Sciatic nerve (tissue), 2 donors: ENCODE measurements around the gene FAM9C. TPM values are rescaled to one million over a fixed set of nuclear protein-coding genes. Genes with fewer than 3 reads are reported as not detected.
"Not testable (repeated sequence)": the region's sequence is repeated elsewhere in the genome, so short reads cannot be mapped to it uniquely, and the experiment has no call there.

Experiments
- ATAC-seq: fragments of 200-7000 bp; cut with Tn5 transposase; one replicate; pipeline ENCODE4 v1.9.1; 2020; ENCODE audit warnings: mild to moderate bottlenecking, moderate library complexity
- DNase-seq: peaks from one replicate; pipeline ENCODE4 v3.0.0-alpha.2; 2020; ENCODE audit warnings: low spot score
- intact Hi-C: fragments of 100-400 bp; cut with DNase I; formaldehyde crosslinking; loops from one replicate; pipeline ENCODE4 v1.14.2; 2022
- total RNA-seq: library from RNA; stranded (reverse); fragmentation: NEBNext Ultra II Directional; extraction: Animal tissue kit (Norgen Biotek cat#: 25700); gene quantifications from one replicate; pipeline ENCODE4 v1.2.1, GENCODE V29; 2021
- donor health status: DM: no; HTN: no; CAD: no.
- donor health status: DM: no; HTN: no; CAD: no.

FAM9C gene
- not detected for total RNA-seq

- intact Hi-C loops = no loop called here
- DNase-seq = no peak
- no peak for ATAC-seq
These were observed at the start of gene FAM9C for GRCh38 chrX:13044441-13044840. Gene FAM9C (minus strand): TSS chrX:13044620. CDS start chrX:13043789, 831 bp downstream.

DNA sequence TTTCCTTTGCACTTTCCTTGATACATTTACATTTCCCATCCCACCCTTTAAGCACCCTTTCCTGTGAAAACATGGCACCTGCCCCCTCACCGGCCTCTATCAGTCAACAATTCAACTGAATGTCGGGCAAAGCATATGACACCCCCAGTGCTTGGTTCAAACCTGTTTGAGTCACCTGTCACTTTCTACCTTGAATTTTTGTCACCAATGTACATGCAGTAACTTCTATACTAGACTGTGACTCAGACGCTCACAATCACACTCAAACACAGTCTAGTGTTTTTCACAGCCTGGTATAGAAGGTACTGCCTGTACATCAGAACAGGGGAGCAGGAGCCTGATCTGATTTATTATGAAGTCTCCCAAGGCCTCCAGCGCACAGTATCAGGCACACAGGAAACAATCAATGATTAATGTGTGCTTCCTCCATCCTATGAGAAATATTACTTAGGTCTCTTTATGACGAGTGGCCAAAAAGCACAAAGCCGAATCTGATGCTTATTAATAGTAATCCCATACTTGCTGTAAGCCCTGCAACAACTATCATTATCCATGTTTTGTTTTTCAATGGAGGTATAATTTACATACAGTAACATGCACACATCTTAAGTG is 49.2 kb upstream of the FAM9C start:
- no peak for DNase-seq
- no peak for ATAC-seq
- intact Hi-C loops = no loop called here

DNA sequence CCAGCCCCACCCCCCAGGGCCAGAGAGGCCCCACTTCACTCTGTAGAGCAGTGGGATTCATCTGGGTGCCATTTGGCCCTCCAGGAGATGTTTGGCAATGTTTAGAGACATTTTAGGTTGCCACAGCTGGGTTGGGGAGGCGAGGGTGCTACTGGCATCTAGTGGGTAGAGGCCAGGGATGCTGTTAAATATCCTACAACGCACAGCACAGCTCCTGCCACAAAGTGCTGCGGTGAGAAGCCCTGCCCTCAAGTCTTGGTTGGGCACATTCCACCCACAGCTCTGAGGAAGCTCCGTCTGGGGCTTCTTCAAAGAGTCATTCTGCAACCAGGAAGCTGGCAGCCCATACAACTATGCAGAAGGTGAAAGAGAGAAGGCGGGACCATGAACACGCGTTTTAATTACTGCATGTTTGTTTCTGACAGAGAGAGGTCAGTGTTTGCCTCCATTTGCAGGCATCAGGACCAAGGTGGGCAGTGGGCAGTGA is 48.1 kb upstream of the FAM9C start:
- intact Hi-C loops = no loop called here
- ATAC-seq (peak; percentile 51), DNase-seq (no peak)

GRCh38 chrX:13091111-13091765 is 46.8 kb upstream of the FAM9C start:
- ATAC-seq (no peak), DNase-seq (no peak)
- intact Hi-C loops = no loop called here

GRCh38 chrX:13090339-13091110 is 46.1 kb upstream of the FAM9C start:
- intact Hi-C loops = no loop called here
- ATAC-seq (peak; percentile 67), DNase-seq (no peak)

DNA sequence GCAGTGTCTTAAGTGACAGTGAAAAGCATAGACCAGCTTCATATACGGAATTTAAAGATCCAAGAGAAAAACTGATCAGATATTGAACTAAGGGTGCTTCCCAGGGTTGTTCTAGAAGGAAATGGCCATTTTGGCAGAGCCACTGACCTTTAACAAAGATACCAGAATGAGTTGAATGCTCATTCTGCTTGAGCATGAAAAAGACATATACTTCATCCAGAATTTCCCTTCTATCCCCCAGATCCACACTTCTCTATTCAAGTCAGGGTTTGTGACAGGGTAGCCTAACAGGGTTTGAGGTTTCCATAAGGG is 45.6 kb upstream of the FAM9C start:
- ATAC-seq (no peak), DNase-seq (no peak)
- intact Hi-C loops = no loop called here

DNA sequence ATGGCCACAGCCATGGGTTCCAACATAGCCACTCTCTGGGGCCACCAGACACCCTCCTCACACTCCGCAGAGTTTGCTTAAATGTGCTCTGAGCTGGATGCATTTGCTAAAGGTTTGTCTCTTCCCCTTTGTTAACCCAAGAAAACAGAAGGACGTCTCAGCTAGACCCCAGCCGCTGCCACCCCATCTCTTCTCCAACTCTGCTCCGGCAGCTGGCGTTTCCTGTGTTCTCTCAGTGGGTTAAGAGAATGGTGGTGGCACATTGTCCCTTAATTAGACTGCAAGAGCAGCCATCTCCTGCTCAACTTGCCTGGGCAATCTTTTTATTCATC is 43.7 kb upstream of the FAM9C start:
- ATAC-seq = no peak
- intact Hi-C loops = no loop called here
- no peak for DNase-seq

GRCh38 chrX:13087322-13088155 is 43.1 kb upstream of the FAM9C start:
- ATAC-seq = no peak
- no peak for DNase-seq
- intact Hi-C loops = no loop called here

DNA sequence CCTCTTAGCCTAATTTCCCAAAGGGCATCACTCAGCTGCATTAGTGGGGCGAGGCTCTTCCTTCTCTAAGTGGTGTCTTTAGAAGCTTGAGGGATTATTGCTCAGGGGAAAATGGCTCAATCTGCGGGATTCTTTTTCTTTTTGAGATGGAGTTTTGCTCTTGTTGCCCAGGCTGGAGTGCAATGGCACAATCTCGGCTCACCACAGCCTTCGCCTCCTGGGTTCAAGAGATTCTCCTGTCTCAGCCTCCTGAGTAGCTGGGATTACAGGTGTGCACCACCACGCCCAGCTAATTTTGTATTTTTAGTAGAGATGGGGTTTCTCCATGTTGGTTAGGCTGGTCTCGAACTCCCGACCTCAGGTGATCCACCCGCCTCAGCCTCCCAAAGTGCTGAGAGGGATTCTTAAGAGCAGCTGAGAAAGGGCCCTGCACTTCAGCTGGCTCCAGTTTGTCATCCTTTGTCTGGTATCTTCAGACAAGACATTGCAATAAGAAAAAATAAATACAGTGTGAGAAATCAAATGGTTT is 42.4 kb upstream of the FAM9C start:
- not testable (repeated sequence) for ATAC-seq

GRCh38 chrX:13086076-13086475 is 41.7 kb upstream of the FAM9C start:
- ATAC-seq (no peak), DNase-seq (no peak)
- intact Hi-C loops = no loop called here

More for the DNA sequence above, 42.4 kb upstream of the FAM9C start:
- intact Hi-C loops, DNase-seq: not testable (repeated sequence)

- DNase-seq (no peak), ATAC-seq (no peak)
- intact Hi-C loops = no loop called here
These were observed 41.1 kb upstream of the FAM9C start for GRCh38 chrX:13085526-13085925.

GRCh38 chrX:13084611-13085010 is 40.2 kb upstream of the FAM9C start:
- ATAC-seq (no peak), DNase-seq (no peak)
- intact Hi-C loops = no loop called here

DNA sequence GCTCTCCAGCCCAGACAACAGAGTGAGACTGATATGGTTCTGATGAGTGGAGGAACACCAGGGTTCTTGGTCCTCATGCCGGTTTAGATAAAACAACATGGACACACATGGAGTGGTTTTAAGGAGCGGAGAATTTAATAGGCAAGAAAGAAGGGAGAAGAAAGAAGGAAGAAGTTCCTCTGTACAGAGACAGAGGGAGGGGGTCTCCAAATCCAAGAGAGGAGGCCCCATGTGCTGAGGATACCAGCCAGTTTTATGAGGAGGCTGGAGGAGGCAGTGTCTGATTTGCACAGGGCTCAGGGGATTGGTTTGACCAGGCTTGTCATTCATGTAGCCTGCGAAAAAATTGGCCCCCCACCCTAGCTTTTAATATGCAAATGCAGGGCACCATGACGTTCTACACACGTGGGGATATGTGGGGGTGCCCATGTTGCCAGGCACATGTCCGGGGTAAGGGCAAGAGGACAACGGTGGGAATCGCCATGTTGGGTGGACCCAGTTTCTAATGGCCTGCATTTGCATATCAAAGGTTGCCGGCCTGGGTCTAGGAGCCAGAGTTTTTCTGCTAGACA is 39.4 kb upstream of the FAM9C start:
- DNase-seq, intact Hi-C loops, ATAC-seq: not testable (repeated sequence)

GRCh38 chrX:13082206-13083065 is 38.0 kb upstream of the FAM9C start:
- DNase-seq (no peak), ATAC-seq (no peak)
- intact Hi-C loops = no loop called here

- ATAC-seq = peak; percentile 33
- intact Hi-C loops = no loop called here
- DNase-seq = no peak
These were observed 37.2 kb upstream of the FAM9C start for GRCh38 chrX:13081395-13082205.

- DNase-seq (no peak), ATAC-seq (no peak)
- intact Hi-C loops = no loop called here
These were observed 35.8 kb upstream of the FAM9C start for GRCh38 chrX:13080128-13080795.
